ENCODE results near the gene LRBA. TPM values are rescaled to one million over a fixed set of nuclear protein-coding genes. Genes with fewer than 3 reads are reported as not detected.

LRBA gene
- total RNA-seq, 1 donor from 2014 or later: 103 TPM

DNA sequence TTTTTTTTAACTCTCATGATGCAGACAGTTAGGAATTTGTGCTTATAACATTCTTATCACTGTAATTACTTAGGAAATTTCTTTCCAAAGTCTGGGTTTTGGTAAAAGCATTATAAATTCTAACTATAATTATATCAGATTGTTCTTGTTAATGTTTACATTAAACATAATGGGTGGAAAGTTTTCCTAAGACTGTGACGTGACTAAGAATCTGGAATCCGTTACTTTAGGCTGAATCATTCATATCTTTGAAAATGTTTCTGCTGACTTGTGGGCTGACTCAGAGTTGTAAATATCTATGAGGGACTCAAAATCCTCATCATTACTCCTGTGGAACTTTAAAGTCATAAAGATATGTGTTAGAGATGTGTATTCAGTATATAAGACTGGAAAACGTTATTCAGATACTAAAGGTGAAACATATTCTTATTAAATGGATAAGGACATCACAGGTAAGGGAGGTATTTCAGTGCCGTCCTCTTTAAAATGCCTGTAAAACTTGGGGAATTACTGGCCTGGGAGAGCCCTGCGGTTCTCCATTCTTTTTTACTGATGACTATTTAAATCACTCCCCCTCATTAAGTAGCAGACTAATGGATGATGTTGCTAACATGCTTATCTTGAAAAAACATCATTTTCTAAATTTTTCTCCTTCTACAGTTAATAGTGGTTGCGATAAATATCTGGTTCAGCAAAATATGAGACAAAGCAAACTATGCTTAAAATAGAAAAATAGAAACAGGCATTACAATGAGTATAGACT is 777.8 kb downstream of the LRBA start:
- H3K36me3 ChIP-seq (ENCODE audit: control insufficient read depth, insufficient read depth, low read length): no peaks in the 10 kb centered on the region
- FAIRE-seq (no peak), DNase-seq (ENCODE audit: low read depth) (peak; percentile 95)
- TF ChIP-seq, protein P1, sequence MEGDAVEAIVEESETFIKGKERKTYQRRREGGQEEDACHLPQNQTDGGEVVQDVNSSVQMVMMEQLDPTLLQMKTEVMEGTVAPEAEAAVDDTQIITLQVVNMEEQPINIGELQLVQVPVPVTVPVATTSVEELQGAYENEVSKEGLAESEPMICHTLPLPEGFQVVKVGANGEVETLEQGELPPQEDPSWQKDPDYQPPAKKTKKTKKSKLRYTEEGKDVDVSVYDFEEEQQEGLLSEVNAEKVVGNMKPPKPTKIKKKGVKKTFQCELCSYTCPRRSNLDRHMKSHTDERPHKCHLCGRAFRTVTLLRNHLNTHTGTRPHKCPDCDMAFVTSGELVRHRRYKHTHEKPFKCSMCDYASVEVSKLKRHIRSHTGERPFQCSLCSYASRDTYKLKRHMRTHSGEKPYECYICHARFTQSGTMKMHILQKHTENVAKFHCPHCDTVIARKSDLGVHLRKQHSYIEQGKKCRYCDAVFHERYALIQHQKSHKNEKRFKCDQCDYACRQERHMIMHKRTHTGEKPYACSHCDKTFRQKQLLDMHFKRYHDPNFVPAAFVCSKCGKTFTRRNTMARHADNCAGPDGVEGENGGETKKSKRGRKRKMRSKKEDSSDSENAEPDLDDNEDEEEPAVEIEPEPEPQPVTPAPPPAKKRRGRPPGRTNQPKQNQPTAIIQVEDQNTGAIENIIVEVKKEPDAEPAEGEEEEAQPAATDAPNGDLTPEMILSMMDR (IDR thresholded peaks at IDR 0.05; ENCODE audit: insufficient read depth, low read length, severe bottlenecking): no peak
- H3K4me3 ChIP-seq (ENCODE audit: low read depth, low read length): no peak overlapping the region
- H3K27me3 ChIP-seq (ENCODE audit: control insufficient read depth, insufficient read depth, low read length): peaks cover 2% of the 10 kb centered on the region

DNA sequence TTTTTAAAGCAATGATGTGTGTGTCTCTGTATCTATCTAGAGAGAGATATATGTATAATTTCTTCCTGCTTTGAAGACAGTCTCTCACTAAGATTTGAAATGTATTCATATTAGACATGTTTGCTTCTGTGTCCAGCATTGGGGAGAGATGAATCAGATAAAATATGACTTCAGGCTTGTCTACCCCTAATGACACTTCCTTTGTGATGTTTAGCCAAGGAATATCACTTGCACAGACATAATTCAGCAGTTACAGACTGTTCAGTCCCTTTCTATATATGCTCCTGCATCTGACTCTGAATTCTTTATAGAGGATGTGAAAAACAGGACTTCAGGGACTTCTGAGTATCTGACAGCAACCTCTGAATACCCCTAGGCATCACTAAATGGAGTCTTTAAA is 778.5 kb downstream of the LRBA start:
- Histone ChIP-seq H3K27me3 (ENCODE audit: control insufficient read depth, insufficient read depth, low read length) (peaks cover 2% of the 10 kb centered on the region), H3K36me3 (ENCODE audit: control insufficient read depth, insufficient read depth, low read length) (no peaks in the 10 kb centered on the region), H3K4me3 (ENCODE audit: low read depth, low read length) (no peak overlapping the region)
- TF ChIP-seq, protein P1 (IDR thresholded peaks at IDR 0.05; ENCODE audit: insufficient read depth, low read length, severe bottlenecking): no peak
- DNase-seq (ENCODE audit: low read depth) (peak; percentile 45), FAIRE-seq (no peak)

DNA sequence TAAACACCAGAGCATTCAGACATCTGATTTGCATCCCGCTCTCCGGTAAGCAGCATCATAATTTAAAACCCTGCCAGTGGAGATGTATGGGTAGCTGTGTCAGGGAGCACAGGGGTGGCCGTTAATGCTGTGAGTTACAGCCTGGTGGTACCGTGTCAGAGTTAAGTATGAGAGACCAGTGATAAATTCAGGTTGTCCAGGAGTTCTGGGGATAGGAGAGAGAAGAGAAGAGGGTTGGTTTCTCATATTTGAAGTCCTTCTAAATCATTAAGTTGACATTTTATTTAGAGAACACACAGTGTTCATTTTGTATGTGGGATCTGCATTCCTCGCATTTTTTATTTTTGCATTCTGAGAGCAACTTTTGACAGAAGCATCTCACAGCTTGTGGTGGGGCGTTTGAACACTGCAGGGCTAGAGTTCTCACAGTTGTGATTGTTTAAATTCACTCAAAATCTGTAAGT is 779.2 kb downstream of the LRBA start:
- DNase-seq (ENCODE audit: low read depth) (no peak), FAIRE-seq (no peak)
- Histone ChIP-seq H3K36me3 (ENCODE audit: control insufficient read depth, insufficient read depth, low read length) (no peaks in the 10 kb centered on the region), H3K4me3 (ENCODE audit: low read depth, low read length) (no peak overlapping the region), H3K27me3 (ENCODE audit: control insufficient read depth, insufficient read depth, low read length) (peaks cover 2% of the 10 kb centered on the region)
- TF ChIP-seq, protein P1 (IDR thresholded peaks at IDR 0.05; ENCODE audit: insufficient read depth, low read length, severe bottlenecking): no peak

DNA sequence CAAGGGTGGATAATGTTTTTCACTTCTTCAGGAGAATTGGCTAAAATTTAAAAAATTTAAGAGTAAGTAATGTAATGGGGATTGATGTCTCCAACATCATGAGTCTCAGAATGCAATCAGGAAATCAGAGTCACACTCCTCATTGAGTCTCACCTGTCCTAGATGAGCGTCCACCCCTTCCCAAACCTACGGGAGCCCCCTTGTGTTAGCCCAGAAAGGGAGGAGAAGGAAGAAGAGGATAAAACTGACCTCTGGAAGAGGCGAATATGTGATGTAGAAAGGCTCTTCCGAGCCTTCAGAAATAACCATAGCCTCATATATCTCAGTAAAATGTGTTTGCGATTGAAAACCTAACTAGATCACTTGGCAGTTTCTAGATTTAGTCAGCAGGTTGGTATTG is 779.8 kb downstream of the LRBA start:
- FAIRE-seq (no peak), DNase-seq (ENCODE audit: low read depth) (no peak)
- Histone ChIP-seq H3K36me3 (ENCODE audit: control insufficient read depth, insufficient read depth, low read length) (no peaks in the 10 kb centered on the region), H3K4me3 (ENCODE audit: low read depth, low read length) (no peak overlapping the region), H3K27me3 (ENCODE audit: control insufficient read depth, insufficient read depth, low read length) (peaks cover 4% of the 10 kb centered on the region)
- TF ChIP-seq, protein P1 (IDR thresholded peaks at IDR 0.05; ENCODE audit: insufficient read depth, low read length, severe bottlenecking): no peak

DNA sequence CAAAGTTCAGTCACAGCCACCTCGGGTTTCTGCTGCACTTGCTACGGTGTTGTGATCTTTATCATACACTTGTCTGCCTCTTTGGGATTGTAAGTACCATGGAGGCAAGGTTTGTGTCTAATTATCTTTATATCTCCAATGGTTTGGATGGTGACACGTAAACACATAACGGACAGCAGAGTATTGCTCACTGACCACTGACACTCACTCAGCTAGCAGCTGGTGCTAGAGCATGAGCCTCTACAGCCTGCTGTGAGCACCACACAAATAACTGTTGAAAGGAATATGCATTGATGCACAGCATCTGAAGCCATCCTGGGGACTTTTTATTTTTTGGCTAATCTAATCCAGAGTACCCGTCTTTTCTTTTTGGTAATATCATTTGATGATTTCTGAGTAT is 780.8 kb downstream of the LRBA start:
- Histone ChIP-seq H3K27me3 (ENCODE audit: control insufficient read depth, insufficient read depth, low read length) (peaks cover 4% of the 10 kb centered on the region), H3K4me3 (ENCODE audit: low read depth, low read length) (no peak overlapping the region), H3K36me3 (ENCODE audit: control insufficient read depth, insufficient read depth, low read length) (no peaks in the 10 kb centered on the region)
- DNase-seq (ENCODE audit: low read depth): no peak
- TF ChIP-seq, protein P1 (IDR thresholded peaks at IDR 0.05; ENCODE audit: insufficient read depth, low read length, severe bottlenecking): no peak
- no peak for FAIRE-seq

DNA sequence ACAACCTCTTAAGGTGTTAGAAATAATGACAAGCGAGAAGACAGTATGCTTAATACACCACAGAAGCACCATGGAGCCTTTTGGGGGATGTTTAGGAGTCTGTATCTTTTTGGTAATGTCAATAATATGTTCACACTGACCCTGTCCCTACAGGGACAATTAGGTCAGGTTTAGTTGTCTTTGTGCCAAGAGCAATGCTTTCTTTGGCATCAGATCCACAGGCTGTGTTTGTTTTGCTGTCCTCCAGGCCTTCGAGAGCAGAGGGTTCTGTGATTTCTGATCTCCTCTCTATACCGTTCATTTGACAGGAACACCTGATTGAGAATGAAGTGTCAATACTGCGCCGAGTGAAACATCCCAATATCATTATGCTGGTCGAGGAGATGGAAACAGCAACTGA is 783.1 kb downstream of the LRBA start:
- Histone ChIP-seq H3K36me3 (ENCODE audit: control insufficient read depth, insufficient read depth, low read length) (no peaks in the 10 kb centered on the region), H3K4me3 (ENCODE audit: low read depth, low read length) (no peak overlapping the region), H3K27me3 (ENCODE audit: control insufficient read depth, insufficient read depth, low read length) (peaks cover 4% of the 10 kb centered on the region)
- DNase-seq (ENCODE audit: low read depth): no peak
- FAIRE-seq: no peak
- TF ChIP-seq, protein P1 (IDR thresholded peaks at IDR 0.05; ENCODE audit: insufficient read depth, low read length, severe bottlenecking): no peak

Data from bronchial epithelial cell (primary cell).